KMS-11 (cell line): Measurements from ENCODE around the gene SAFB.

Source experiments
- H2AFZ ChIP-seq: fragments of 200-600 bp; sonication (generic); 2 replicates; pipeline ENCODE4 v1.6.1; 2016; ENCODE audit warnings: antibody characterized with exemption, mixed run types, low read depth
- H3K27ac ChIP-seq: fragments of 200-600 bp; sonication (generic); 2 replicates; pipeline ENCODE4 v1.6.1; 2016; ENCODE audit warnings: mild to moderate bottlenecking, mixed run types
- H3K27me3 ChIP-seq: fragments of 200-600 bp; sonication (generic); 2 replicates; pipeline ENCODE4 v1.6.1; 2017; ENCODE audit warnings: mild to moderate bottlenecking, low read depth, mixed run types, moderate library complexity; ENCODE audit not compliant: insufficient read depth
- H3K36me3 ChIP-seq: fragments of 200-600 bp; sonication (generic); 2 replicates; pipeline ENCODE4 v1.6.1; 2017; ENCODE audit warnings: mild to moderate bottlenecking, mixed run types; ENCODE audit not compliant: insufficient read depth
- H3K4me1 ChIP-seq: fragments of 200-600 bp; sonication (generic); 2 replicates; pipeline ENCODE4 v1.6.1; 2016; ENCODE audit warnings: mild to moderate bottlenecking, low read depth, mixed run types; ENCODE audit not compliant: poor library complexity, severe bottlenecking
- H3K4me2 ChIP-seq: fragments of 200-600 bp; sonication (generic); 2 replicates; pipeline ENCODE4 v1.7.0; 2016; ENCODE audit warnings: mild to moderate bottlenecking, mixed run types
- H3K4me3 ChIP-seq: fragments of 200-600 bp; sonication (generic); IDR thresholded peaks from 2 replicates; pipeline ENCODE4 v1.6.1; 2017; ENCODE audit warnings: low read depth, low read length, mixed read lengths; ENCODE audit not compliant: insufficient read depth
- H3K79me2 ChIP-seq: fragments of 200-600 bp; sonication (generic); 2 replicates; pipeline ENCODE4 v1.6.1; 2016; ENCODE audit warnings: low read depth, mixed run types; ENCODE audit not compliant: insufficient read depth
- H3K9ac ChIP-seq: fragments of 200-600 bp; sonication (generic); 2 replicates; pipeline ENCODE4 v1.6.1; 2016; ENCODE audit warnings: mild to moderate bottlenecking, mixed run types
- H4K20me1 ChIP-seq: fragments of 200-600 bp; sonication (generic); 2 replicates; pipeline ENCODE4 v1.6.1; 2016; ENCODE audit warnings: mild to moderate bottlenecking, mixed run types; ENCODE audit not compliant: insufficient read depth
- CTCF ChIP-seq: fragments of 200-600 bp; sonication (generic); conservative IDR thresholded peaks from 2 replicates; pipeline ENCODE4 v1.6.1; 2017; ENCODE audit warnings: low read depth, mild to moderate bottlenecking, antibody characterized with exemption, low read length, moderate library complexity, mixed read lengths

Gene SAFB

GRCh38 chr19:5690125-5690954, 67.5 kb downstream of the SAFB start, which contains the start of gene RPL36:
Gene RPL36 (plus strand): TSS chr19:5690295. CDS start chr19:5690508, 213 bp downstream.
- H3K27ac ChIP-seq = peak within 1 kb of the TSS; percentile 97
- peaks cover 12% of the 10 kb centered on the region for H3K4me1 ChIP-seq
- H4K20me1 ChIP-seq = peaks cover 6% of the 10 kb centered on the region; the same call in 1 of the 2 replicates
- H3K4me2 ChIP-seq = peak within 1 kb of the TSS; percentile 26; the same call in 1 of the 2 replicates
- peaks cover 12% of the 10 kb centered on the region; the same call in 1 of the 2 replicates for H3K36me3 ChIP-seq
- H3K4me3 ChIP-seq = no peak within 1 kb of the TSS
- peaks cover 36% of the 10 kb centered on the region for H3K79me2 ChIP-seq
- peak within 1 kb of the TSS; percentile 69 for H2AFZ ChIP-seq
- TF ChIP-seq CTCF = peak; percentile 83
- no peaks in the 10 kb centered on the region for H3K27me3 ChIP-seq
- peak within 1 kb of the TSS; percentile 99 for H3K9ac ChIP-seq

GRCh38 chr19:5690955-5691821, 68.3 kb downstream of the SAFB start:
- TF ChIP-seq CTCF = no peak
- Histone ChIP-seq H3K27me3 (no peaks in the 10 kb centered on the region), H3K36me3 (peaks cover 12% of the 10 kb centered on the region; the same call in 1 of the 2 replicates), H4K20me1 (peaks cover 6% of the 10 kb centered on the region; the same call in 1 of the 2 replicates), H3K27ac (peak overlapping the region; percentile 97), H3K9ac (peak overlapping the region; percentile 99), H3K79me2 (peaks cover 36% of the 10 kb centered on the region), H3K4me1 (peaks cover 8% of the 10 kb centered on the region), H3K4me3 (no peak overlapping the region), H2AFZ (no peak overlapping the region), H3K4me2 (peak overlapping the region; percentile 26)

- no peak overlapping the region for H2AFZ ChIP-seq
- peaks cover 12% of the 10 kb centered on the region; the same call in 1 of the 2 replicates for H3K36me3 ChIP-seq
- peak overlapping the region; percentile 15; the same call in 1 of the 2 replicates for H3K27ac ChIP-seq
- no peak for TF ChIP-seq CTCF
- no peak overlapping the region for H3K9ac ChIP-seq
- no peaks in the 10 kb centered on the region for H3K27me3 ChIP-seq
- H3K4me1 ChIP-seq = peaks cover 4% of the 10 kb centered on the region
- peaks cover 6% of the 10 kb centered on the region; the same call in 1 of the 2 replicates for H4K20me1 ChIP-seq
- peaks cover 36% of the 10 kb centered on the region for H3K79me2 ChIP-seq
- peak overlapping the region; percentile 26 for H3K4me2 ChIP-seq
- H3K4me3 ChIP-seq = no peak overlapping the region
Observed at GRCh38 chr19:5691822-5692722, 69.2 kb downstream of the SAFB start.
